Epidermal melanocyte (primary cell): ENCODE results near the gene WDR33.

Experiments used
- DNase-seq: peaks from one replicate; pipeline ENCODE4 v3.0.0; 2011; ENCODE audit warnings: low spot score; ENCODE audit not compliant: insufficient read length

The WDR33 gene

GRCh38 chr2:127673291-127674069 is 137.5 kb downstream of the WDR33 start:
- no peak for DNase-seq

DNA sequence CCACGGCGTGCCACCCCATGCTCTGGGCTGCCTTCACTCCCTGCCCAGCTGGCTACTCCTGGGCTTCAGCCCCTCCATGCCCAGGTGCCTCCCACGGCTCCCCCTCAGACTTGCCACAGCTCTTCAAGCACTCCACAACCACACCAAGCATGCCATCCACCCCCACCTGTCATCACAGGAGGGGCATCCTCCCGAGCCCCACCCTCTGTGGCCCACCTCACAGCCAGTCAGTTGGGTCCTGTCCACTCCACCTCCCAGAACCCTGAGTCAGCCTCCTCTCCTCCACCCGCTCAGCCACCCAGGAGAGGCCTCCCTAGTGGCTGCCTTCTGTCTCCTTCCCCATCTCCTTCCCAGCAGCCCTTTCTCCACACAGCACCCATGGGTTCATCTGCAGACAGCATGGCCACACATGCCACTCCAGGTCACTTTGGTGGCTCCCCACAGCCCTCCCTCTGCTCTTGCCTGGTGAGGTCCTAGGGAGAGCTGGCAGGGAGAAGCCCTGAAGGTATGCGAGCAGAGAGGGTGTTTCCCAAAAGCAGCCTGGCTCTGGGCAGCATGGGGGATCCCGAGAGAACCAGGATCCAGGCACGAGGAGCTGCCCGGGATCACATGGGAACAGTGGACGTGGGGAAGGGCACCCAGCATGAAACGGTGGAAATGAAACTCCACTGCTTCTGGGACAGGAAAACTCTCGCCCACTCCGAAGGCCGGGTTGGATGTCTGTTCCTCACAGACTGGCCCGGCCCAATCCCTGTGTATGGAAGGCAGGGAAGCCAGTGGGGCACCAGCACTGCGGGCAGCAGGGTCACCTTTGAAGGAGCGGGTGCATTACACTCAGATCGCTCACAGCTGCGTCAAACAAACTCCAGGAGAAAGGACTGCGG is 138.4 kb downstream of the WDR33 start:
- no peak for DNase-seq

- DNase-seq, result no peak
Observed at GRCh38 chr2:127671557-127672302, 139.2 kb downstream of the WDR33 start.

DNA sequence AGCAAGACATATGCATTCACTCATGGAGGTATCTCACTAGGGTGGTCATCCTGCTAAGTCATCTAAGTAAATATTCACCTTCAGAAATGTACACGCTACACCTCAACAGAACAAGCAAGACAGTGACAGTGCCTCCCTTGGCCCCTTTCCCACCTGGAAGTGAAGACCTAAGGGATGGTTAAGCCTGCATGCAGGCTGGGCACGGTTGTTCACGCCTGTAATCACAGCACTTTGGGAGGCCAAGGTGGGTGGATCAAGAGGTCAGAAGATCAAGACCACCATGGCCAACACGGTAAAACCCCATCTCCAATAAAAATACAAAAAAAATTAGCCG is 140.0 kb downstream of the WDR33 start:
- DNase-seq, result no peak

GRCh38 chr2:127670055-127670956 is 140.7 kb downstream of the WDR33 start:
- no peak for DNase-seq

DNA sequence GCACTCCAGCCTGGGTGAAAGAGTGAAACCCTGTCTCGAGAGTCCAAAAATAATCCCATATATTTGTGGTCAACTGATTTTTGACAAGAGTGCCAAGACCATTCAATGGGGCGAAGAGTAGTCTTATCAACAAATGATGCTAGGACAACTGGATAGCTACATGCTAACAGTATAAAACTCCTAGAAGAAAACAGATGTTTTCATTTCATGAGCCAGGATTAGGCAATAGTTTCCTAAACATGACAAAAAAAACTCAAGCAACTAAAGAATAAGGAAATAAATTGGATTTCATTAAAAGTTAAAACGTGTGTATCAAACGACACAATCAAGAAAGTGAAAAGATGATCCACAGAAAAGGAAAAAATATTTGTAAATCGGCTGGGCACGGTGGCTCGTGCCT is 141.9 kb downstream of the WDR33 start:
- DNase-seq, result peak; percentile 56

DNA sequence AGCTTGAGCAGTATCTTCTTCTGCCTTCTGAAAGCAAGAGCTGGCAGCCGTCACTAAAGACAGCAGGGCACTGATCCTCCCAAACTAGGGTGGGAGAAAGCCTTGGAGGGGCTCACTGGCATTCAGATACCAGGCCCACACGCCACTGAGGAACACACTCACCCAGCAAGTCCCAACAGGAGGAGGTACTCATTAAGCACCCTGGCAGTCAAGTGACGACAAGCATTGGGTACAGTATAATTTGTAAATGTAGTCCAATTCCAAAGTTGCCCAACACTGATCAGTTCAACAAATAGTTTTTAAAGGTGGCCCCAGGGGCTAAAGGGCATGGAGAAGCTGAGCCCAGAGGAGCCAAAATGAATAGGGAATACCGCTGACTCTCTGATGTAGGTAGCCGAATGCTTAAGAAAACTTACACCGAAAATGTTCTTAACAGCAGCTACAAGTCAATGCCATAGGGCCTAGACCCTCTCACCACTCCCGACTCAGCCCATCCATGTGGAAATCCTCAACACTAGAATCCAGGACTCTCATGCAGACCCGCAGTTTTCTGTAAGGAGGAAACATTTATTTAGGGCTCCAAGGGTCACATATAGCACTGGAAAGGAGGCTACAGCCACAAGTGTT is 145.6 kb downstream of the WDR33 start:
- DNase-seq, result no peak

DNA sequence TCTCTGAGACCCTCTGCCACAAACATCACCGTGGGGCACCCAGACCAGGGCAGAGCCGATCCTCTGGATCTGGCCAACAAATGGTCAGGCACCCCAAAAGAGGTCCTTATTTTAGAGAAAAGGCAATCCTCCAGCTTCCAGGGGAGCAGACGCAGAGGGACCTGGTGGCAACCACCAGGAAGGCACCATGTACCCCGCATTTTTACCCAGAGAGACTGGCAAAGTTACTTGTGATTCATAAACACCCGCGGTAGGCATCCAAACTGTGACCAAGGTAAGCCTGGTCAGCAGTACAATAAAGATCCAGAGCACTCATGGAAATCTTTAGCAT is 146.1 kb downstream of the WDR33 start:
- DNase-seq, result no peak

- no peak for DNase-seq
Observed at GRCh38 chr2:127664065-127664894, 146.7 kb downstream of the WDR33 start.

GRCh38 chr2:127663566-127664064 is 147.4 kb downstream of the WDR33 start:
- no peak for DNase-seq

GRCh38 chr2:127662937-127663565 is 147.9 kb downstream of the WDR33 start:
- no peak for DNase-seq

DNA sequence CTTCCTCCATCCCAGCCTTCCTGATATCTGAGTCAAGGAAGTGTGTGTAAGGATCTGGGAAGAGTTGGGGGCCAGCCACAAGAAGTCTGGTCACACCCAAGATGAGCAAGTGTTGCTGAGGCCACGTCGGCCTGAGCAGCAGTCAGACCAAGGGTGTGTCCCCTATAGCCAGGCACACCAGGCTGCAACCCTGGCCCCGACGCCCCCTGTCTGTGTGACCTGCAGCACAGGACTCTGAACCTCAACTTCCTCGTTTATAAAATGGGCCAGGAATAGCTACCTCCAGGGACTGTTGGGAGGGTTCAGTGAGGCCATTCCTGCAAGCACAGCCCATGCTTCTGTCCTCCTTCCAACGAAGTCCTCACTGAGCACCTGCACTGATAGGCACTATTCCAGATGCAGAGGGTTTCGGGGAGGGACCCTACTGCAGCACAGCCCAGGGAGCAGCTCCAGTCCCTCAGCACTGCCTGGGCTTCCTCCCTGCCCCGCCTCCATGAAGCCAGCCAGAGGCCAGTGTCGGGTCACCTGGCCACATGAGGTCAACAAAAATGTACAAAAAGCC is 148.9 kb downstream of the WDR33 start:
- DNase-seq, result no peak

DNA sequence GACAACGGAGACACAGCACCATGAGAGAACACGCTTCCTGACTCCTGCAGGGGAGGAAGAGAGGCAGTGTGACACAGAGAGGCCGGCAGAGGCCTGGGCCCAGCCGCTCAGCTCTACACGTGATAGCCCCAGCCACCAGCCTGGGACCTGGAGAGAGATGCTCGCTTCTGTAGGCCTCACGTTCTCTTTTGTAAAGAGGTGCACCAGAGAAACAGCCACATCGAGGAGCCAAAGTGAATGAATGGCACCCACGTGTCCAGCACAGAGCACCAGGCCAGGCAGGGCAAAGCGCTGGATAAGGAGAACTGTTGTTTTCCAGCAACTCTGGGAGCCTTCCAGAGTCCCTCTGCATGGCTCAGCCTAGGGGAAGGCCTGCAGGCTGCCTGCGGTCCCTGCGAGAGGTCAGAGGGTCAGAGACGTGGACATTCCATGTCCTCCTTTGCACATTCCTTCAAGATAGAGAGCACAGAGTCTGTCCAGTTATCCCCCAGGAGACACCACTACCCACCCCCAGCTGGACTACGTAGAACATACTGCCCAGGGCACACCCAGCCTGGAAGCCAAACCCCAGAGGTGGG is 149.8 kb downstream of the WDR33 start:
- DNase-seq, result no peak

DNA sequence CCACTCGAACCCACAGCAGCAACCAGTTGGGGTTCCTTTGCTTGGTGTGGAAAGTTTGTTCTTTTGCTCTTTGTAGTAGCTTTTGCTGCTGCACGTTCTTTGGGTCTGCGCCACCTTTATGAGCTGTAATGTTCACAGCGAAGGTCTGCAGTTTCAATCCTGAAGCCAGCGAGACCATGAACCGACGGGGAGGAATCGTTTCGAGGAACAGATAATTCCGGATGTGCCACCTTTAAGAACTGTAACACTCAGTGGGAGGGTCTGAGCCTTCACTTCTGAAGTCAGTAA is 150.7 kb downstream of the WDR33 start:
- no peak for DNase-seq

DNA sequence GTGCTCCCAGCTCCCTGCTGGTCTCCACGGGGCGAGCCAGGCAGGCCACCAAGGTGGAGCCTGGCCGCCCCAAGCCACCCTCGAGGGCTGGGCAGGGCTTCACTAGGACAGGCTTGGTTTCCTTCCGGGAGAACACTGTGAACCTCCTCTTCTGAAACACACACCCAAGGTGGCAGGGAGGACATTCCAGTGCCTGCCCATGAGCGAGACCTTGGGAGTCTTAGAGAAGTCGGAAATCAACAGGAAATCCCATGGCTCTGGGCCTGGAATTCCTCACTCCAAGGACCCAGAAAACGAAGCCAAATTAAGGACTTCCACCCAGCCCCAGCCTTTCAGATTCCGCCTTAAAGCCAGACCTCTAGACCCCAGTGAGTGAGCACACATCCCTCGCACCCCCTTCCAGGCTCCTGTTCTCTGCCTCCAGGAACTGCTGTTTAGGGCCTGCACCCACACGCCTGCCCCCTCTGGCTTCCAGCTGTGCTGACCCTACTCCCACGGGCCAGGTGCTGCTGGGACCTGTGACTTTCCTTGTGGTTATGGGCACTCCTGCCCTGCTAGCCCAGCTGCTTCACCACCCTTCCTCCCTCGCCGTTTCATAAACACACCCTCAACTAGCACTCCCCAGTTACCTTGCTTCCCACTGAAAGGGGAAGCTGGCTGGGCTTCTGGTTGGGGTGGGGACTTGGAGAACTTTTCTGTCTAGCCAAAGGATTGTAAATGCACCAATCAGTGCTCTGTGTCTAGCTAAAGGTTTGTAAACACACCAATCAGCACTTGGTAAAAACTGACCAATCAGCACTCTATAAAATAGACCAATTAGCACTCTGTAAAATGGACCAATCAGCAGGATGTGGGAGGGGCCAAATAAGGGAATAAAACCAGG is 151.3 kb downstream of the WDR33 start:
- DNase-seq, result no peak

DNA sequence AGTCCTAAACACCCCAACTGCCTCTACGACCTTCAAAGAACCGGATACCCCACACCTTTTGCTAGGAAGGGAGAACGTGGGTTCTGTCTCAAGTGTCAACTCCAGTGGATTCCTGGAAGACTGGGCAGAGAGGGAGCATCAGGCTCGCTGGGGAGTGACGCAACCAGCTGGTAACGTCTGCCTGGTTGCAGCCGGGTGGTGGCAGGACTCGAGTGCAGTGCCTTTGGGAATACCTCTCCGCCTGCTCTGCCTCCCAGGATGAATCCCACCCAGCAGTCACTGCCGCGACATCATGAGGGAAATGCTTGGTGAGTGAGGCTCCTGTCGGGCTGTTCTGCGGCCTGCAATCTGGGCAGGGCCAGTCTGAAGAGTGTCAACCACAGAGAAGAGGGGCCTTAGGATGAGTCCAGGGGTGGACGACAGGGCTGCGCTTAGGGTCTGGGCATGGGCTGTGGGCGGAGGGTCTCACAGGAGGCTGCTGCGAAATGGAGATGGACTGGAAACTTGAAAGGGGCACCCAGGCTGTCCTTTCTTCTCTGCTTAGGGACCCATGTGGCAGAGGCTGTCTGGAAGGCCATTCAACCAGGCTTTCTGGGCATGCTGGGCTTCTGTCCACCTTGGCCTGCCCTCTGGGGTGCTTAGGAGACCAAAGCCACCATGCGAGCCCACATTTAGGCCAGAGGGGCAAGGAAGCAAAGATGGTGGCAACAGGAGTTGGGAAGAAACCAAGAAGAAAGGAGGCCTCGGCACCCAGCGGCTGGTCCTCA is 152.1 kb downstream of the WDR33 start:
- no peak for DNase-seq

GRCh38 chr2:127658146-127658545 is 152.8 kb downstream of the WDR33 start:
- DNase-seq, result no peak
